Activated CD4-positive, alpha-beta T cell treated with anti-CD3 and anti-CD28 coated beads for 36 hours (primary cell): ENCODE measurements around the gene PROB1. TPM values are rescaled to one million over a fixed set of nuclear protein-coding genes. Genes with fewer than 3 reads are reported as not detected.

ENCODE experiments used
- ATAC-seq: fragments of 200-7000 bp; cut with Tn5 transposase; one replicate; pipeline ENCODE4 v1.10.0; 2021; ENCODE audit warnings: mild to moderate bottlenecking, moderate library complexity
- CTCF ChIA-PET: fragments of 350-600 bp; sonication (Branson Sonifier 250); formaldehyde crosslinking; loops from one replicate; lab custom pipeline; 2021; ENCODE audit warnings: antibody characterized with exemption; lab: Charles Lee
- POLR2A ChIA-PET: fragments of 350-600 bp; sonication (Branson Sonifier 250); formaldehyde crosslinking; loops from one replicate; lab custom pipeline; 2021; ENCODE audit warnings: antibody characterized with exemption, inconsistent platforms; lab: Charles Lee
- DNase-seq: peaks from one replicate; pipeline ENCODE4 v3.0.0-alpha.2; 2020
- H3K27ac Mint-ChIP-seq: one replicate; pipeline ENCODE4 v1.8.0; 2021; ENCODE audit warnings: mixed read lengths
- H3K27me3 Mint-ChIP-seq: one replicate; pipeline ENCODE4 v1.8.0; 2021; ENCODE audit warnings: mixed read lengths
- H3K36me3 Mint-ChIP-seq: one replicate; pipeline ENCODE4 v1.8.0; 2021; ENCODE audit warnings: low read depth, mixed read lengths
- H3K4me1 Mint-ChIP-seq: one replicate; pipeline ENCODE4 v1.8.0; 2021; ENCODE audit warnings: mixed read lengths
- H3K4me3 Mint-ChIP-seq: one replicate; pipeline ENCODE4 v1.8.0; 2021; ENCODE audit warnings: mild to moderate bottlenecking, moderate library complexity, mixed read lengths
- H3K9me3 Mint-ChIP-seq: one replicate; pipeline ENCODE4 v1.8.0; 2021; ENCODE audit warnings: low read depth, mixed read lengths
- intact Hi-C, 2 experiments: fragments of 100-400 bp; cut with DNase I in 1 of 2; cut with micrococcal nuclease in 1 of 2; formaldehyde crosslinking; loops; one replicate each; pipeline versions ENCODE4 v1.14.2 to v1.15.1; 2022 to 2024; cut with DNase I, micrococcal nuclease
- total RNA-seq, 2 experiments: library from RNA; stranded (reverse); gene quantifications; one replicate each; pipeline ENCODE4 v1.2.3, GENCODE V29; 2021

The PROB1 gene
- total RNA-seq, 2 experiments from 2014 or later = 3.2 TPM

GRCh38 chr5:139403787-139404483, 9.0 kb upstream of the PROB1 start, which contains the start of gene SPATA24:
Gene SPATA24, minus strand, starts transcription at chr5:139404089. Its CDS starts 29 bp downstream, at chr5:139404060.
- peak within 1 kb of the TSS; percentile 99 for H3K27ac Mint-ChIP-seq
- no peaks in the 10 kb centered on the region for H3K27me3 Mint-ChIP-seq
- ChIA-PET CTCF (interaction anchor here (0.6 to 3.7 kb wide), 10 partner anchors 11 to 362 kb away, joined by 3 to 26 read pairs (median 4); partner anchors contain the start of gene MZB1), POLR2A (interaction anchor here (0.5 to 1.0 kb wide), 7 partner anchors 10 to 991 kb away, joined by 3 to 4 read pairs (median 3); partner anchors contain the start of genes PAIP2 and UBE2D2)
- peak within 1 kb of the TSS; percentile 79 for H3K4me3 Mint-ChIP-seq
- DNase-seq (peak; percentile 100), ATAC-seq (peak; percentile 93)
- peaks cover 37% of the 10 kb centered on the region for H3K4me1 Mint-ChIP-seq
- intact Hi-C loops = loop anchor here (1.0 to 5.0 kb wide), 15 partner anchors 10 to 940 kb away; partner anchors contain the start of genes UBE2D2 (in 2 of the 2), DNAJC18 (in 1 of the 2), HSPA9 (in 1 of the 2) and MATR3 (in 1 of the 2)
- peaks cover 2% of the 10 kb centered on the region for H3K36me3 Mint-ChIP-seq
- no peaks in the 10 kb centered on the region for H3K9me3 Mint-ChIP-seq

- H3K9me3 Mint-ChIP-seq = no peaks in the 10 kb centered on the region
- ATAC-seq (no peak), DNase-seq (no peak)
- peaks cover 2% of the 10 kb centered on the region for H3K36me3 Mint-ChIP-seq
- H3K27me3 Mint-ChIP-seq = no peaks in the 10 kb centered on the region
- CTCF ChIA-PET = interaction anchor here (0.6 to 3.7 kb wide), 10 partner anchors 11 to 363 kb away, joined by 3 to 26 read pairs (median 4); partner anchors contain the start of genes MZB1 and PAIP2
- H3K27ac Mint-ChIP-seq = peak overlapping the region; percentile 99
- intact Hi-C loops = loop anchor here (1.0 to 5.0 kb wide), 5 partner anchors 44 to 205 kb away; partner anchors contain the start of genes MATR3 (in 1 of the 2), SIL1 (in 1 of the 2) and STING1 (in 1 of the 2)
- H3K4me1 Mint-ChIP-seq = peaks cover 37% of the 10 kb centered on the region
- H3K4me3 Mint-ChIP-seq = peak overlapping the region; percentile 79
- POLR2A ChIA-PET = interaction anchor here (0.5 to 1.0 kb wide), 5 partner anchors 10 to 990 kb away, joined by 3 to 4 read pairs (median 3); partner anchors contain the start of gene PAIP2
Measured at GRCh38 chr5:139403418-139403786, 8.5 kb upstream of the PROB1 start.

GRCh38 chr5:139402561-139403158, 7.8 kb upstream of the PROB1 start:
- H3K27me3 Mint-ChIP-seq = no peaks in the 10 kb centered on the region
- peak overlapping the region; percentile 99 for H3K27ac Mint-ChIP-seq
- peaks cover 2% of the 10 kb centered on the region for H3K36me3 Mint-ChIP-seq

GRCh38 chr5:139401546-139401945, 6.6 kb upstream of the PROB1 start:
- H3K27ac Mint-ChIP-seq = no peak overlapping the region
- POLR2A ChIA-PET = no interaction called here
- DNase-seq (no peak), ATAC-seq (no peak)
- intact Hi-C loops = loop anchor here in 1 of 2 experiments (5.0 kb wide), 2 partner anchors 46 to 109 kb away; partner anchors contain the start of gene MATR3
- peaks cover 3% of the 10 kb centered on the region for H3K36me3 Mint-ChIP-seq
- no peaks in the 10 kb centered on the region for H3K9me3 Mint-ChIP-seq
- H3K4me3 Mint-ChIP-seq = no peak overlapping the region
- H3K27me3 Mint-ChIP-seq = no peaks in the 10 kb centered on the region
- peaks cover 36% of the 10 kb centered on the region for H3K4me1 Mint-ChIP-seq
- CTCF ChIA-PET = interaction anchor here (0.5 to 3.7 kb wide), 4 partner anchors 10 to 1154 kb away, joined by 3 to 26 read pairs (median 9); partner anchors contain the start of gene MZB1

More at GRCh38 chr5:139402561-139403158, 7.8 kb upstream of the PROB1 start:
- H3K9me3 Mint-ChIP-seq = no peaks in the 10 kb centered on the region
- ChIA-PET POLR2A (no interaction called here), CTCF (interaction anchor here (0.7 to 3.7 kb wide), 8 partner anchors 11 to 151 kb away, joined by 3 to 26 read pairs (median 6); partner anchors contain the start of genes MZB1 and PAIP2)
- H3K4me3 Mint-ChIP-seq = peak overlapping the region; percentile 79
- H3K4me1 Mint-ChIP-seq = peaks cover 37% of the 10 kb centered on the region
- intact Hi-C loops = loop anchor here (1.0 to 5.0 kb wide), 5 partner anchors 45 to 204 kb away; partner anchors contain the start of genes MATR3 (in 1 of the 2), SIL1 (in 1 of the 2) and STING1 (in 1 of the 2)
- ATAC-seq (no peak), DNase-seq (peak; percentile 47)

GRCh38 chr5:139399501-139400121, 4.7 kb upstream of the PROB1 start:
- Mint-ChIP-seq H3K27ac (peak overlapping the region; percentile 5), H3K27me3 (no peaks in the 10 kb centered on the region), H3K4me3 (no peak overlapping the region), H3K4me1 (peaks cover 32% of the 10 kb centered on the region), H3K9me3 (no peaks in the 10 kb centered on the region), H3K36me3 (peaks cover 9% of the 10 kb centered on the region)
- intact Hi-C loops = loop anchor here (5.0 to 10.0 kb wide), 4 partner anchors 48 to 745 kb away; partner anchors contain the start of genes MATR3 (in 1 of the 2) and SIL1 (in 1 of the 2)
- no peak for ATAC-seq
- CTCF ChIA-PET = interaction anchor here (0.6 to 0.7 kb wide), 3 partner anchors 8 to 107 kb away, joined by 3 read pairs; no protein-coding TSS in a partner anchor
- POLR2A ChIA-PET = no interaction called here
- no peak for DNase-seq

GRCh38 chr5:139397921-139398320, 3.0 kb upstream of the PROB1 start:
- Mint-ChIP-seq H3K27me3 (no peaks in the 10 kb centered on the region), H3K4me1 (peaks cover 22% of the 10 kb centered on the region), H3K4me3 (no peak overlapping the region), H3K27ac (no peak overlapping the region), H3K36me3 (peaks cover 9% of the 10 kb centered on the region), H3K9me3 (no peaks in the 10 kb centered on the region)
- DNase-seq (no peak), ATAC-seq (no peak)
- POLR2A ChIA-PET = no interaction called here
- CTCF ChIA-PET = interaction anchor here (0.7 to 0.8 kb wide), 2 partner anchors 86 to 746 kb away, joined by 3 read pairs; no protein-coding TSS in a partner anchor
- intact Hi-C loops = loop anchor here (10.0 kb wide), 2 partner anchors 203 to 743 kb away; partner anchors contain the start of gene SIL1 (in 1 of the 2)

- Mint-ChIP-seq H3K27me3 (no peaks in the 10 kb centered on the region), H3K9me3 (no peaks in the 10 kb centered on the region), H3K27ac (no peak overlapping the region), H3K4me3 (no peak overlapping the region), H3K36me3 (peaks cover 11% of the 10 kb centered on the region), H3K4me1 (peaks cover 19% of the 10 kb centered on the region)
- DNase-seq = no peak
- intact Hi-C loops = loop anchor here (10.0 kb wide), 2 partner anchors 202 to 742 kb away; partner anchors contain the start of gene SIL1 (in 1 of the 2)
- ChIA-PET POLR2A (no interaction called here), CTCF (interaction anchor here (0.7 to 2.0 kb wide), 3 partner anchors 15 to 212 kb away, joined by 3 to 4 read pairs (median 3); no protein-coding TSS in a partner anchor)
- ATAC-seq = no peak
Measured at GRCh38 chr5:139396691-139397090, 1.8 kb upstream of the PROB1 start.

GRCh38 chr5:139395844-139396640, 1.1 kb upstream of the PROB1 start:
- Mint-ChIP-seq H3K9me3 (no peaks in the 10 kb centered on the region), H3K27me3 (no peaks in the 10 kb centered on the region), H3K4me1 (peaks cover 26% of the 10 kb centered on the region), H3K36me3 (peaks cover 9% of the 10 kb centered on the region), H3K27ac (no peak overlapping the region), H3K4me3 (no peak overlapping the region)
- no peak for ATAC-seq
- CTCF ChIA-PET = interaction anchor here (0.7 to 2.0 kb wide), 5 partner anchors 10 to 212 kb away, joined by 3 to 5 read pairs (median 4); partner anchors contain the start of gene PAIP2
- intact Hi-C loops = loop anchor here (10.0 kb wide), 2 partner anchors 201 to 741 kb away; partner anchors contain the start of gene SIL1 (in 1 of the 2)
- DNase-seq = no peak
- POLR2A ChIA-PET = interaction anchor here (0.6 kb wide), 1 partner anchor 16 kb away, joined by 3 read pairs; no protein-coding TSS in a partner anchor

- peak; percentile 7 for ATAC-seq
- CTCF ChIA-PET = interaction anchor here (0.6 kb wide), 1 partner anchor 330 kb away, joined by 4 read pairs; no protein-coding TSS in a partner anchor
Measured at GRCh38 chr5:139394123-139394653, 716 bp downstream of the PROB1 start.

More at GRCh38 chr5:139394123-139394653, 716 bp downstream of the PROB1 start:
- Mint-ChIP-seq H3K4me3 (peak overlapping the region; percentile 78), H3K27me3 (no peaks in the 10 kb centered on the region), H3K9me3 (no peaks in the 10 kb centered on the region), H3K27ac (peak overlapping the region; percentile 19), H3K36me3 (peaks cover 9% of the 10 kb centered on the region), H3K4me1 (peaks cover 38% of the 10 kb centered on the region)
- POLR2A ChIA-PET = no interaction called here
- intact Hi-C loops = loop anchor here (5.0 to 10.0 kb wide), 4 partner anchors 122 to 739 kb away; partner anchors contain the start of gene SIL1 (in 1 of the 2)
- DNase-seq = peak; percentile 85
